Measurements from ENCODE around the gene GPRIN3. TPM values are rescaled to one million over a fixed set of nuclear protein-coding genes. Genes with fewer than 3 reads are reported as not detected.

Gene GPRIN3
- total RNA-seq, 1 experiment from 2014 or later: 0.39 TPM

DNA sequence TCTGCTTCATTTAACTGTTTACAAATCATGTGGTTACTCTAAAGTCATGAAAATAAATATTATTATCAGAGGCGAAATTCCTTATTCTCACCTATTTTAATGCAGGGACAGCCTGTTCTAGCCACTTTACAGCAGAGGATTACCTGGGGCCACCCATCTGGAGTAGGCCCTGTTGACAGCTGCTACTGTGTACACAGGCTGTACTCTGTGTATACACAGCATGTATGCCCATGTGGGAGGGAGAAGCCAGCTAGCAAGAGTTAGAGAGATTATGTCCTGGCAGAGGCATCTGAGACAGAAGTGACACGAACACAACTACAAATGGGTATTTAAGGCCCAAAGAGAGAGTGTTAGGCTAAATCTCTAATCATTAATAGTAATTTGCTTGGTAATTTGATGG, 62.1 kb downstream of the GPRIN3 start:
- Histone ChIP-seq H3K27me3 (ENCODE audit: insufficient read depth, low read length) (no peaks in the 10 kb centered on the region), H2AFZ (ENCODE audit: low read depth, low read length, poor library complexity, severe bottlenecking) (no peak overlapping the region), H3K4me2 (ENCODE audit: low read length) (no peak overlapping the region), H4K20me1 (ENCODE audit: insufficient read depth) (no peaks in the 10 kb centered on the region), H3K9ac (ENCODE audit: low read length) (no peak overlapping the region), H3K4me1 (ENCODE audit: control insufficient read depth in 1 of 2, insufficient read depth in 2 of 2, low read length in 2 of 2) (no peaks in the 10 kb centered on the region), H3K4me3 (replicated peaks in 1 of 2; ENCODE audit: low read depth in 1 of 2, low read length in 2 of 2) (no peak overlapping the region), H3K9me3 (ENCODE audit: control insufficient read depth in 1 of 2, insufficient read depth in 1 of 2, low read depth in 1 of 2, low read length in 2 of 2) (no peaks in the 10 kb centered on the region), H3K36me3 (ENCODE audit: control insufficient read depth in 1 of 2, insufficient read depth in 2 of 2, low read length in 2 of 2) (no peaks in the 10 kb centered on the region), H3K9me2 (ENCODE audit: insufficient read depth) (no peaks in the 10 kb centered on the region), H3K79me2 (ENCODE audit: insufficient read depth, low read length) (no peaks in the 10 kb centered on the region), H3K27ac (ENCODE audit: low read depth, low read length) (no peak overlapping the region)
- RAD21 ChIA-PET (ENCODE audit: low non-redundant PET in 1 of 2, low total read pairs in 2 of 2, uncharacterized antibody in 2 of 2, unreplicated experiment in 2 of 2): no interaction called here
- ATAC-seq (no peak), DNase-seq (ENCODE audit: low read depth, low spot score) (no peak)
- CTCF ChIA-PET: interaction anchor here (1.4 kb wide), 1 partner anchor 10 kb away, joined by 4 read pairs; no protein-coding TSS in a partner anchor
- POLR2A ChIA-PET: no interaction called here
- TF ChIP-seq EZH2 (IDR thresholded peaks at IDR 0.05) (no peak), TCF7L2 (IDR thresholded peaks at IDR 0.05; ENCODE audit: borderline replicate concordance, extremely low read depth, insufficient read depth, insufficient read length) (no peak), FOSL1 (IDR thresholded peaks at IDR 0.05; ENCODE audit: low read depth) (no peak), EZH2phosphoT487 (IDR thresholded peaks at IDR 0.05; ENCODE audit: borderline replicate concordance) (no peak)
- TF ChIP-seq, protein P1, sequence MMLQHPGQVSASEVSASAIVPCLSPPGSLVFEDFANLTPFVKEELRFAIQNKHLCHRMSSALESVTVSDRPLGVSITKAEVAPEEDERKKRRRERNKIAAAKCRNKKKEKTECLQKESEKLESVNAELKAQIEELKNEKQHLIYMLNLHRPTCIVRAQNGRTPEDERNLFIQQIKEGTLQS (IDR thresholded peaks at IDR 0.05): no peak
- intact Hi-C loops (cut with micrococcal nuclease): no loop called here
- no TSS peak for BruUV-seq (replicated peaks)

DNA sequence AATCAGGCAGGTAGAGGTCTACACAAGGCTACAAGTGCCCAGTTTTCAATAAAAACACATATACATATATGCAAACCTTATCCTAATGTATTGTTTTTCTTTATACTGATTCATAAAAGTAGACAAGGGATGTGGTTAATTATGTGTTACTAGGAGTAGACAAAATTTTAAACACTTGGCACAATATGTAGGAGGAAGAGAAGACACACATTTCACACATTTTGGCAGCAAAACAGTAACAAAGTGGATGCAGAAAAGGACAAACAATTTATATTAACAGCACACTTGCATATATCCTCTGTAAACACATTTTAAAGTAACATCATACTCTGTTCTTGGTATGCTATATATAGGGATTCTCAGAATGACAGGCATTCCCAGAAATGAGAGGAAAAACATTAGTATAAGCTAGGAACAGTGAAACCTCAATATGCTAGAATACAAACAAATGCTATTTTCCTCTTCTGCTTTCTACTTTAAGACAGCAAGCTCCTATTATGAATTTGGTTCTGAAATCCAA, 63.8 kb downstream of the GPRIN3 start:
- BruUV-seq (replicated peaks): no TSS peak
- ChIA-PET RAD21 (ENCODE audit: low non-redundant PET in 1 of 2, low total read pairs in 2 of 2, uncharacterized antibody in 2 of 2, unreplicated experiment in 2 of 2) (no interaction called here), CTCF (no interaction called here), POLR2A (no interaction called here)
- Histone ChIP-seq H3K9me2 (ENCODE audit: insufficient read depth) (no peaks in the 10 kb centered on the region), H3K9ac (ENCODE audit: low read length) (no peak overlapping the region), H3K9me3 (ENCODE audit: control insufficient read depth in 1 of 2, insufficient read depth in 1 of 2, low read depth in 1 of 2, low read length in 2 of 2) (no peaks in the 10 kb centered on the region), H3K79me2 (ENCODE audit: insufficient read depth, low read length) (no peaks in the 10 kb centered on the region), H2AFZ (ENCODE audit: low read depth, low read length, poor library complexity, severe bottlenecking) (no peak overlapping the region), H3K4me1 (ENCODE audit: control insufficient read depth in 1 of 2, insufficient read depth in 2 of 2, low read length in 2 of 2) (no peaks in the 10 kb centered on the region), H3K36me3 (ENCODE audit: control insufficient read depth in 1 of 2, insufficient read depth in 2 of 2, low read length in 2 of 2) (no peaks in the 10 kb centered on the region), H3K4me3 (replicated peaks in 1 of 2; ENCODE audit: low read depth in 1 of 2, low read length in 2 of 2) (no peak overlapping the region), H3K4me2 (ENCODE audit: low read length) (no peak overlapping the region), H3K27ac (ENCODE audit: low read depth, low read length) (no peak overlapping the region), H3K27me3 (ENCODE audit: insufficient read depth, low read length) (no peaks in the 10 kb centered on the region), H4K20me1 (ENCODE audit: insufficient read depth) (no peaks in the 10 kb centered on the region)
- TF ChIP-seq FOSL1 (IDR thresholded peaks at IDR 0.05; ENCODE audit: low read depth): no peak
- no peak for TF ChIP-seq SP1 (IDR thresholded peaks at IDR 0.05; ENCODE audit: low read depth)
- TF ChIP-seq, protein P2, sequence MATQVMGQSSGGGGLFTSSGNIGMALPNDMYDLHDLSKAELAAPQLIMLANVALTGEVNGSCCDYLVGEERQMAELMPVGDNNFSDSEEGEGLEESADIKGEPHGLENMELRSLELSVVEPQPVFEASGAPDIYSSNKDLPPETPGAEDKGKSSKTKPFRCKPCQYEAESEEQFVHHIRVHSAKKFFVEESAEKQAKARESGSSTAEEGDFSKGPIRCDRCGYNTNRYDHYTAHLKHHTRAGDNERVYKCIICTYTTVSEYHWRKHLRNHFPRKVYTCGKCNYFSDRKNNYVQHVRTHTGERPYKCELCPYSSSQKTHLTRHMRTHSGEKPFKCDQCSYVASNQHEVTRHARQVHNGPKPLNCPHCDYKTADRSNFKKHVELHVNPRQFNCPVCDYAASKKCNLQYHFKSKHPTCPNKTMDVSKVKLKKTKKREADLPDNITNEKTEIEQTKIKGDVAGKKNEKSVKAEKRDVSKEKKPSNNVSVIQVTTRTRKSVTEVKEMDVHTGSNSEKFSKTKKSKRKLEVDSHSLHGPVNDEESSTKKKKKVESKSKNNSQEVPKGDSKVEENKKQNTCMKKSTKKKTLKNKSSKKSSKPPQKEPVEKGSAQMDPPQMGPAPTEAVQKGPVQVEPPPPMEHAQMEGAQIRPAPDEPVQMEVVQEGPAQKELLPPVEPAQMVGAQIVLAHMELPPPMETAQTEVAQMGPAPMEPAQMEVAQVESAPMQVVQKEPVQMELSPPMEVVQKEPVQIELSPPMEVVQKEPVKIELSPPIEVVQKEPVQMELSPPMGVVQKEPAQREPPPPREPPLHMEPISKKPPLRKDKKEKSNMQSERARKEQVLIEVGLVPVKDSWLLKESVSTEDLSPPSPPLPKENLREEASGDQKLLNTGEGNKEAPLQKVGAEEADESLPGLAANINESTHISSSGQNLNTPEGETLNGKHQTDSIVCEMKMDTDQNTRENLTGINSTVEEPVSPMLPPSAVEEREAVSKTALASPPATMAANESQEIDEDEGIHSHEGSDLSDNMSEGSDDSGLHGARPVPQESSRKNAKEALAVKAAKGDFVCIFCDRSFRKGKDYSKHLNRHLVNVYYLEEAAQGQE (IDR thresholded peaks at IDR 0.05; ENCODE audit: low read depth): no peak
- TF ChIP-seq POLR2A (IDR thresholded peaks at IDR 0.05; ENCODE audit: borderline replicate concordance, extremely low read depth, insufficient read depth, insufficient read length): no peak
- no peak for TF ChIP-seq TCF7L2 (IDR thresholded peaks at IDR 0.05; ENCODE audit: borderline replicate concordance, extremely low read depth, insufficient read depth, insufficient read length)
- no peak for TF ChIP-seq ZFX (IDR thresholded peaks at IDR 0.05)
- no peak for TF ChIP-seq EZH2 (IDR thresholded peaks at IDR 0.05)
- DNase-seq (ENCODE audit: low read depth, low spot score): no peak
- intact Hi-C loops (cut with micrococcal nuclease): no loop called here
- no peak for ATAC-seq

Measured in HCT116 (cell line).